Measurements from ENCODE around the gene FTO. TPM values are rescaled to one million over a fixed set of nuclear protein-coding genes. Genes with fewer than 3 reads are reported as not detected.
"Not testable (repeated sequence)": the region's sequence is repeated elsewhere in the genome, so short reads cannot be mapped to it uniquely, and the experiment has no call there.

FTO gene
- polyA plus RNA-seq, 3 donors from 2014 or later: 61.3 to 106 (median 65.1) TPM

GRCh38 chr16:54177052-54177861 lies 473.3 kb downstream of the FTO start:
- no peak for DNase-seq
- H3K4me3 Mint-ChIP-seq: no peak overlapping the region
- no peak overlapping the region for H3K27ac Mint-ChIP-seq
- no peaks in the 10 kb centered on the region for H3K36me3 Mint-ChIP-seq
- no peaks in the 10 kb centered on the region for H3K9me3 Mint-ChIP-seq
- H3K27me3 Mint-ChIP-seq (ENCODE audit: low read depth in 3 of 3): peaks cover 0 to 5% (median 0%) of the 10 kb centered on the region in 3 donors
- H3K4me1 Mint-ChIP-seq: no peaks in the 10 kb centered on the region

GRCh38 chr16:54177862-54178477 lies 474.0 kb downstream of the FTO start:
- H3K4me3 Mint-ChIP-seq: no peak overlapping the region
- DNase-seq: no peak
- no peaks in the 10 kb centered on the region for H3K9me3 Mint-ChIP-seq
- H3K36me3 Mint-ChIP-seq: no peaks in the 10 kb centered on the region
- H3K27ac Mint-ChIP-seq: no peak overlapping the region
- peaks cover 0 to 4% (median 0%) of the 10 kb centered on the region in 3 donors for H3K27me3 Mint-ChIP-seq (ENCODE audit: low read depth in 3 of 3)
- no peaks in the 10 kb centered on the region for H3K4me1 Mint-ChIP-seq

- peaks cover 0 to 4% (median 0%) of the 10 kb centered on the region in 3 donors for H3K27me3 Mint-ChIP-seq (ENCODE audit: low read depth in 3 of 3)
- H3K27ac Mint-ChIP-seq: no peak overlapping the region
- no peak overlapping the region for H3K4me3 Mint-ChIP-seq
- no peaks in the 10 kb centered on the region for H3K36me3 Mint-ChIP-seq
- no peaks in the 10 kb centered on the region for H3K4me1 Mint-ChIP-seq
- no peak for DNase-seq
- H3K9me3 Mint-ChIP-seq: no peaks in the 10 kb centered on the region
Observed at GRCh38 chr16:54178478-54178976, 474.6 kb downstream of the FTO start.

- H3K4me3 Mint-ChIP-seq: no peak overlapping the region
- no peaks in the 10 kb centered on the region for H3K9me3 Mint-ChIP-seq
Observed at GRCh38 chr16:54180421-54181359, 476.7 kb downstream of the FTO start.

GRCh38 chr16:54181683-54182329 lies 477.9 kb downstream of the FTO start:
- H3K9me3 Mint-ChIP-seq; H3K36me3 Mint-ChIP-seq; H3K4me3 Mint-ChIP-seq; DNase-seq; H3K4me1 Mint-ChIP-seq; H3K27ac Mint-ChIP-seq; H3K27me3 Mint-ChIP-seq (ENCODE audit: low read depth in 3 of 3): not testable (repeated sequence)

More at GRCh38 chr16:54180421-54181359, 476.7 kb downstream of the FTO start:
- DNase-seq: no peak
- H3K27me3 Mint-ChIP-seq (ENCODE audit: low read depth in 3 of 3): peaks cover 0 to 4% (median 1%) of the 10 kb centered on the region in 3 donors
- H3K4me1 Mint-ChIP-seq: no peaks in the 10 kb centered on the region
- no peaks in the 10 kb centered on the region for H3K36me3 Mint-ChIP-seq
- no peak overlapping the region for H3K27ac Mint-ChIP-seq

GRCh38 chr16:54185045-54185444 lies 481.1 kb downstream of the FTO start:
- Mint-ChIP-seq H3K36me3 (no peaks in the 10 kb centered on the region), H3K27me3 (ENCODE audit: low read depth in 3 of 3) (peaks cover 0 to 4% (median 1%) of the 10 kb centered on the region in 3 donors), H3K4me1 (no peaks in the 10 kb centered on the region), H3K9me3 (peaks cover 0 to 4% (median 0%) of the 10 kb centered on the region in 6 donors), H3K4me3 (no peak overlapping the region), H3K27ac (no peak overlapping the region)
- DNase-seq: no peak

GRCh38 chr16:54191163-54191562 lies 487.2 kb downstream of the FTO start:
- Mint-ChIP-seq H3K4me3 (no peak overlapping the region), H3K36me3 (no peaks in the 10 kb centered on the region), H3K9me3 (peaks cover 0 to 4% (median 0%) of the 10 kb centered on the region in 6 donors), H3K27ac (no peak overlapping the region), H3K27me3 (ENCODE audit: low read depth in 3 of 3) (peaks cover 0 to 9% (median 2%) of the 10 kb centered on the region in 3 donors), H3K4me1 (peaks cover 0 to 2% of the 10 kb centered on the region in 2 donors)
- no peak for DNase-seq

GRCh38 chr16:54191592-54191991 lies 487.6 kb downstream of the FTO start:
- Mint-ChIP-seq H3K4me1 (peaks cover 0 to 2% of the 10 kb centered on the region in 2 donors), H3K9me3 (peaks cover 0 to 4% (median 0%) of the 10 kb centered on the region in 6 donors), H3K27me3 (ENCODE audit: low read depth in 3 of 3) (peaks cover 0 to 9% (median 5%) of the 10 kb centered on the region in 3 donors), H3K27ac (no peak overlapping the region), H3K36me3 (no peaks in the 10 kb centered on the region), H3K4me3 (no peak overlapping the region)
- DNase-seq: no peak

- H3K4me3 Mint-ChIP-seq: no peak overlapping the region
- no peak overlapping the region for H3K27ac Mint-ChIP-seq
- no peak for DNase-seq
- peaks cover 0 to 9% (median 2%) of the 10 kb centered on the region in 3 donors for H3K27me3 Mint-ChIP-seq (ENCODE audit: low read depth in 3 of 3)
- peaks cover 0 to 2% of the 10 kb centered on the region in 2 donors for H3K4me1 Mint-ChIP-seq
- peaks cover 0 to 4% (median 0%) of the 10 kb centered on the region in 6 donors for H3K9me3 Mint-ChIP-seq
- H3K36me3 Mint-ChIP-seq: no peaks in the 10 kb centered on the region
Observed at GRCh38 chr16:54193013-54193664, 489.2 kb downstream of the FTO start.

GRCh38 chr16:54193665-54194333 lies 489.8 kb downstream of the FTO start:
- H3K27ac Mint-ChIP-seq: no peak overlapping the region
- peaks cover 0 to 4% (median 0%) of the 10 kb centered on the region in 6 donors for H3K9me3 Mint-ChIP-seq
- no peaks in the 10 kb centered on the region for H3K36me3 Mint-ChIP-seq
- peaks cover 0 to 2% of the 10 kb centered on the region in 2 donors for H3K4me1 Mint-ChIP-seq
- peaks cover 0 to 9% (median 2%) of the 10 kb centered on the region in 3 donors for H3K27me3 Mint-ChIP-seq (ENCODE audit: low read depth in 3 of 3)
- peak; percentile 6 to 30 (median 22) for DNase-seq
- H3K4me3 Mint-ChIP-seq: peak overlapping the region in 4 of 5 donors; percentile 15 to 61 (median 48)

GRCh38 chr16:54194334-54194743 lies 490.4 kb downstream of the FTO start:
- Mint-ChIP-seq H3K27me3 (ENCODE audit: low read depth in 3 of 3) (peaks cover 0 to 9% (median 2%) of the 10 kb centered on the region in 3 donors), H3K36me3 (no peaks in the 10 kb centered on the region), H3K9me3 (peaks cover 0 to 4% (median 0%) of the 10 kb centered on the region in 6 donors), H3K4me1 (peaks cover 0 to 2% of the 10 kb centered on the region in 2 donors), H3K4me3 (no peak overlapping the region), H3K27ac (no peak overlapping the region)
- DNase-seq: no peak

- no peak overlapping the region for H3K4me3 Mint-ChIP-seq
- DNase-seq: no peak
- peaks cover 0 to 3% (median 2%) of the 10 kb centered on the region in 3 donors for H3K27me3 Mint-ChIP-seq (ENCODE audit: low read depth in 3 of 3)
- no peaks in the 10 kb centered on the region for H3K36me3 Mint-ChIP-seq
- peaks cover 0 to 2% of the 10 kb centered on the region in 2 donors for H3K4me1 Mint-ChIP-seq
- no peaks in the 10 kb centered on the region for H3K9me3 Mint-ChIP-seq
- no peak overlapping the region for H3K27ac Mint-ChIP-seq
Observed at GRCh38 chr16:54197758-54198157, 493.8 kb downstream of the FTO start.

Data from immature natural killer cell (primary cell).